MCF 10A (cell line): ENCODE measurements around the gene MYL5. TPM values are rescaled to one million over a fixed set of nuclear protein-coding genes. Genes with fewer than 3 reads are reported as not detected.

Experiments
- BruUV-seq: library from RNA; stranded (reverse); fragments of 400-500 nt; replicated peaks from 2 replicates; lab custom pipeline; 2021; lab: Mats Ljungman, UMichigan
- CTCF ChIA-PET: fragments of 300-600 bp; sonication (Branson Sonifier 250); formaldehyde crosslinking; extraction: SDS; loops from one replicate; lab custom pipeline; 2021; ENCODE audit warnings: antibody characterized with exemption, inconsistent platforms; lab: Yijun Ruan, JAX
- POLR2A ChIA-PET: fragments of 300-600, 350-650 bp; sonication (Branson Sonifier 250); formaldehyde crosslinking; extraction: SDS; loops from one replicate; lab custom pipeline; 2020; ENCODE audit warnings: antibody characterized with exemption, inconsistent platforms; lab: Yijun Ruan, JAX
- DNase-seq: peaks from one replicate; pipeline ENCODE4 v3.0.0-alpha.2; 2018; ENCODE audit not compliant: unreplicated experiment
- H3K27ac Mint-ChIP-seq: one replicate; pipeline ENCODE4 v1.8.0; 2022; ENCODE audit warnings: mild to moderate bottlenecking, low read depth, mixed read lengths; ENCODE audit not compliant: unreplicated experiment
- H3K27me3 Mint-ChIP-seq: one replicate; pipeline ENCODE4 v1.8.0; 2022; ENCODE audit warnings: mixed read lengths; ENCODE audit not compliant: insufficient read depth, unreplicated experiment
- H3K36me3 Mint-ChIP-seq: one replicate; pipeline ENCODE4 v1.8.0; 2022; ENCODE audit warnings: mild to moderate bottlenecking, moderate library complexity, mixed read lengths; ENCODE audit not compliant: insufficient read depth, unreplicated experiment
- H3K4me1 Mint-ChIP-seq: one replicate; pipeline ENCODE4 v1.8.0; 2022; ENCODE audit warnings: mixed read lengths; ENCODE audit not compliant: insufficient read depth, unreplicated experiment
- H3K4me3 Mint-ChIP-seq: one replicate; pipeline ENCODE4 v1.8.0; 2022; ENCODE audit warnings: mild to moderate bottlenecking, moderate library complexity, mixed read lengths; ENCODE audit not compliant: unreplicated experiment
- H3K9me3 Mint-ChIP-seq: one replicate; pipeline ENCODE4 v1.8.0; 2022; ENCODE audit warnings: mixed read lengths; ENCODE audit not compliant: unreplicated experiment
- CTCF ChIP-seq: fragments of 200-600 bp; IDR thresholded peaks from one replicate; pipeline ENCODE4 v1.8.0; 2022; ENCODE audit warnings: antibody characterized with exemption, mild to moderate bottlenecking; ENCODE audit not compliant: unreplicated experiment
- intact Hi-C: fragments of 100-400 bp; cut with micrococcal nuclease; formaldehyde crosslinking; loops from 2 replicates; pipeline ENCODE4 v1.14.1; 2022
- total RNA-seq: library from RNA; stranded (reverse); gene quantifications from 2 replicates; pipeline ENCODE4 v1.2.3, GENCODE V29; 2022

MYL5 gene
- total RNA-seq, 1 experiment from 2014 or later, result 32.9 TPM

GRCh38 chr4:684623-685327 is 10.4 kb downstream of the MYL5 start:
- ChIA-PET POLR2A (interaction anchor here (0.9 kb wide), 1 partner anchor 10 kb away, joined by 3 read pairs; the partner anchor contains the start of genes ATP5ME and MYL5), CTCF (interaction anchor here (0.5 to 2.0 kb wide), 6 partner anchors 9 to 74 kb away, joined by 3 to 7 read pairs (median 4); no protein-coding TSS in a partner anchor)

GRCh38 chr4:685679-686412 is 11.5 kb downstream of the MYL5 start:
- Mint-ChIP-seq H3K27ac (no peak overlapping the region), H3K36me3 (peaks cover 5% of the 10 kb centered on the region), H3K9me3 (no peaks in the 10 kb centered on the region), H3K4me1 (peaks cover 11% of the 10 kb centered on the region), H3K27me3 (no peaks in the 10 kb centered on the region), H3K4me3 (no peak overlapping the region)
- ChIA-PET POLR2A (interaction anchor here (0.6 to 1.7 kb wide), 3 partner anchors 8 to 15 kb away, joined by 3 to 18 read pairs (median 3); no protein-coding TSS in a partner anchor), CTCF (interaction anchor here (0.7 kb wide), 1 partner anchor 614 kb away, joined by 3 read pairs; no protein-coding TSS in a partner anchor)
- no TSS peak for BruUV-seq
- intact Hi-C loops, result no loop called here
- no peak for DNase-seq
- TF ChIP-seq CTCF, result no peak

More at GRCh38 chr4:684623-685327, 10.4 kb downstream of the MYL5 start:
- Mint-ChIP-seq H3K27ac (no peak overlapping the region), H3K4me1 (peaks cover 11% of the 10 kb centered on the region), H3K4me3 (no peak overlapping the region), H3K9me3 (no peaks in the 10 kb centered on the region), H3K36me3 (peaks cover 5% of the 10 kb centered on the region), H3K27me3 (no peaks in the 10 kb centered on the region)
- no peak for DNase-seq
- no TSS peak for BruUV-seq
- intact Hi-C loops, result no loop called here
- TF ChIP-seq CTCF, result no peak

- H3K4me3 Mint-ChIP-seq, result no peak overlapping the region
- POLR2A ChIA-PET, result interaction anchor here (0.8 to 1.7 kb wide), 10 partner anchors 8 to 212 kb away, joined by 3 to 18 read pairs (median 4); partner anchors contain the start of genes ATP5ME and MYL5
- BruUV-seq, result no TSS peak
- intact Hi-C loops, result no loop called here
- H3K27me3 Mint-ChIP-seq, result no peaks in the 10 kb centered on the region
- H3K4me1 Mint-ChIP-seq, result peaks cover 11% of the 10 kb centered on the region
- no peaks in the 10 kb centered on the region for H3K9me3 Mint-ChIP-seq
- H3K36me3 Mint-ChIP-seq, result peaks cover 5% of the 10 kb centered on the region
- no peak for DNase-seq
- H3K27ac Mint-ChIP-seq, result no peak overlapping the region
- TF ChIP-seq CTCF, result no peak
- CTCF ChIA-PET, result interaction anchor here (0.6 to 1.5 kb wide), 4 partner anchors 8 to 614 kb away, joined by 3 to 6 read pairs (median 4); partner anchors contain the start of gene MYL5
Observed at GRCh38 chr4:686413-687040, 12.2 kb downstream of the MYL5 start.
